NCI-H226 (cell line): ENCODE results near the gene CLPTM1.

Experiments
- DNase-seq: peaks from one replicate; pipeline ENCODE4 v3.0.0-alpha.2; 2015

Gene CLPTM1

DNA sequence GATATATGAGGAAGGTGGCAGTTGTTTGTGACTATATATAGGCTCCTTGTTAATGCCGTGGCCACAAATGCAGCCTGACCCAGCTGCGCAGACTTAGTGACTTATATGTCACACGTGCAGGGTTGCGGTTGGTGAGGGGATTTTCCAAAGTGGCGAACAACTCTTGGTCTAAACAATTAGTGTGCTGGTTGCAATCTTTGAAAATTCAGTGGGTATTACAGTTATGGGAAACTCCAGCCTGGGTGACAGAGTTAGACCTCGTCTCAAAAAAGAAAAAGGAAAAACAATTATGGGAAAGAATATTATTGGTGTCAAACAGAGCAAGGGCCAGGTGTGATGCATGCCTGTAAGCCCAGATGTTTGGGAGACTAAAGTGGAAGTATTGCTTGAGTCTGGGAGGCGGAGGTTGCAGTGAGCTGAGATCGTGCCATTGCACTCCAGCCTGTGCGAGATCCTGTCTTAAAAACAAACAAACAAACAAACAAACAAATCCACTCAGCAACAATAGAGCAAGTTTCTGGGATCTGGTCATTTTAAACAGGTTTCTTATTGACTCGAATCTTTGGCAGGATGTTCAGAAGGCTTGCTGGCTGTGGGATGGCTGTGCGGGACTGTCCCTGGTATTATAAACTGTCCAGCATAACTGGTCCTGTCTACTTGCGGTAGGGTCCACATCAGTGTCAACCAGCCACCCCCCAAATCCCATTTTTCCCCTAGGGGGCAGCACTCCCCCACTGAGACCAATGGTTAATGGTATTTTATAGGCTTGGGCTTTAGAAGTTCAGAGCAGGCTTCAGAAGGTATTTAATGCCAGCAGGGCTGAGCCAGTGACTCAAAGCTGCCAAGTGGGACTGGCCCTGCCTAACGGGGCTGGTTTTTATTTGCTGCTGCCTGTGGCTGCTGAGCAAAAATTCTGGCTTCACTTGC is 61.5 kb downstream of the CLPTM1 start:
- DNase-seq = peak; percentile 30

DNA sequence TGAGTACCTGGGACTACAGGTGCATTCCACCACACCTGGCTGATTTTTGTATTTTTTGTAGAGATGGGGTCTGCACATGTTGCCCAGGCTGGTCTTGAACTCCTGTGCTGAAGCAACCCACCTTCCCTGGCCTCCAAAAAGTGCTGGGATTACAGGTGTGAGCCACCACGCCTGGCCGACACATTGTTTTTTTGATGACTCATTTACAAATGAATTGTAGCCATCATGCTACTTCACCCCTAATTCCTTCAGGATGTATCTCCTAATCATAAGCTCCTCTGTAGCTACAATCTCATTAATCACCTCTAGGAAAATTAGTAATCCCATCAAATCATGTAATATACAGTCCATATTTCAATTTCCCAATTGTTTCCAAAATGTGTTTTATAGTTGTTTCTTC is 64.0 kb downstream of the CLPTM1 start:
- DNase-seq = no peak

- no peak for DNase-seq
These were observed 64.9 kb downstream of the CLPTM1 start for GRCh38 chr19:45020071-45020470.

DNA sequence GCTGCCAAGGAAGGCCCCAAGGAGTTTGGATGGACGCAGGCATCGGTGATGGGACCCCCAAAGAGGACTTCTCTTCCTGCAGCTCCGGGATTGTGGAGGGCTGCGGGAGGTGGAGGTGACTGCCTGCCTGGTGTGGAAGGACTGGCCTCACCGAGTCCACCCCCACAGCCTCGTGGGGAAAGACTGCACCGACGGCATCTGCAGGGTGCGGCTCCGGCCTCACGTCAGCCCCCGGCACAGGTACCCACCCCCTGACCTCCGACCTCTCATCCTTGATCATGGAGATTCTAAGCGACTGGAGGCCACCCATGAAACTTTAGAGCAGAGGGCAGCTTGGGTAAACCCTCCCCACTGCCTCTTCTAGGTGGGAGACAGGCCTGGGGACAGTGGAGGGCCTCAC is 66.8 kb downstream of the CLPTM1 start:
- DNase-seq = no peak

DNA sequence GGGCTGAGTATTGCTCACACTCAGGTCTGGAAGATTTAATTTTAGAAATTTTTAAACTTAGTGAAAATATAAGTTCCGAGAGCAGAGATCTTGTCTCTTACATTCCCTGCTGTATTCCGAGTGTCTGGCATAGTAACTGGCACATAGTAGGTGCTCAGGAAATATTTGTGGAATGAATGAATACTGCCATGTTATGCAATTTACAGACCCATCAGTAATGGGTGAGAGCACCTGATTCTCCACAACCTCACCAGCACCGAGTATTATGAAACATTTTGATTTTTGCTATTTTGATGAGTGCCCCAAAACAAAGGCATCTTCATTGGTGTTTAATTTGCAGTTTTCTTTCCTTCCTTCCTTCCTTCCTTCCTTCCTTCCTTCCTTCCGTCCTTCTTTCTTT is 67.9 kb downstream of the CLPTM1 start:
- DNase-seq = no peak

DNA sequence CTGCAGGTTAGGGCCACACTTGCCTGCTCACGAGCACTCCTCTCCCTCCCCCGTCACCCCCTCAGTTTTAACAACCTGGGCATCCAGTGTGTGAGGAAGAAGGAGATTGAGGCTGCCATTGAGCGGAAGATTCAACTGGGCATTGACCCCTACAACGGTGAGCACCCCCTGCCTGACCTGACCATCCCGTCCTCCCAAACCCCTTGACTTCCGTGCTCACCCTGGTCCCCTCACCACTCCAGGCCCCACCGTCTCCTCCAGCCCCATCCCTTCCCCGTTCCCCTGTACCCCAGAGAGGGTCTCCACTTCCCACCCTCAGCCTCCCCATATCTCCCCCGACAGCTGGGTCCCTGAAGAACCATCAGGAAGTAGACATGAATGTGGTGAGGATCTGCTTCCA is 70.1 kb downstream of the CLPTM1 start:
- DNase-seq = no peak

GRCh38 chr19:45027371-45027770 is 72.2 kb downstream of the CLPTM1 start:
- no peak for DNase-seq

DNA sequence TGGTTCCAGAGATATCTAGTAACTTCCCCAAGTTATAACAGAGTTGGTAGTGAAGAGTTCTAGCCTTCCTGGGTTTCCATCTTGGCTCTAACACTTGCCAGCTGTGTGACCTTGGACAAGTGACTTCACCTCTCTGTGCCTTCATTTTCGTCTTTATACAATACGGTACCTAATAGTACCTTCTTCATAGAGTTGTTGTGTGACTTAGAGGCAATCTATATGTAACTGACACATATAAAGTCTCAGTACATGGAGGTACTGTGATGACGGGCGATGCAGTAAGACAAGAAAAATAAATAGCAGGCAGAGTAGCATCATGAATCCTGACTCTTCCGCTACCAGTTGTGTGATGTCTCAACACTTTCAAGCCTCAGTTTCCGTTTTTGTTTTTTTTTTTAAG is 75.6 kb downstream of the CLPTM1 start:
- no peak for DNase-seq

DNA sequence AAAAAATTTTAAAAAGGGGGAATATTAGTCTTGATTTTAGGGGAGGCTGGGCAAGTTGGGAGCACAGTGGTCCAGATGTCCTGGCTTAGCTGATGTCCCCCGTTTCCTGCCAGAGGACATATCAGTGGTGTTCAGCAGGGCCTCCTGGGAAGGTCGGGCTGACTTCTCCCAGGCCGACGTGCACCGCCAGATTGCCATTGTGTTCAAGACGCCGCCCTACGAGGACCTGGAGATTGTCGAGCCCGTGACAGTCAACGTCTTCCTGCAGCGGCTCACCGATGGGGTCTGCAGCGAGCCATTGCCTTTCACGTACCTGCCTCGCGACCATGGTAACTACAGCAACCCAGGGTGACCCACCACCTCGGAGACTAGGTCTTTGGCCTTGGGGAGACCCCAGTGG is 77.2 kb downstream of the CLPTM1 start:
- no peak for DNase-seq

DNA sequence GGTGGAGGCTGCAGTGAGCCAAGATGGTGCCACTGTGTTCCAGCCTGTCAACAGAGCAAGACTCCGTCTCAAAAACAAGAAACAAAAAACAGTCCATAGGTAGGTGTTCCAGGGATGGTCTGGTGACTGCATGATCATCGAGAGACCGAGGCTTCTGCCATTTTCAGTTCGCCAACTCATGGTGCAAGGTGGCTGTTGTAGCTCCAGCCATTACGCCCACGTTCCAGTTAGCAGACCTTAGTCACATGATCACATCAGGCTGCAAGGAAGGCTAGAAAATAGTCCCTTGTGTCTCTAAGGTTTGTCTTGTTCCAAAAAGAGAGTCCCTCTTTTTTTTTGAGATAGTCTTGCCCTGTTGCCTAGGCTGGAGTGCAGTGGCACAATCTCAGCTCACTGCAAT is 80.6 kb downstream of the CLPTM1 start:
- DNase-seq = no peak

DNA sequence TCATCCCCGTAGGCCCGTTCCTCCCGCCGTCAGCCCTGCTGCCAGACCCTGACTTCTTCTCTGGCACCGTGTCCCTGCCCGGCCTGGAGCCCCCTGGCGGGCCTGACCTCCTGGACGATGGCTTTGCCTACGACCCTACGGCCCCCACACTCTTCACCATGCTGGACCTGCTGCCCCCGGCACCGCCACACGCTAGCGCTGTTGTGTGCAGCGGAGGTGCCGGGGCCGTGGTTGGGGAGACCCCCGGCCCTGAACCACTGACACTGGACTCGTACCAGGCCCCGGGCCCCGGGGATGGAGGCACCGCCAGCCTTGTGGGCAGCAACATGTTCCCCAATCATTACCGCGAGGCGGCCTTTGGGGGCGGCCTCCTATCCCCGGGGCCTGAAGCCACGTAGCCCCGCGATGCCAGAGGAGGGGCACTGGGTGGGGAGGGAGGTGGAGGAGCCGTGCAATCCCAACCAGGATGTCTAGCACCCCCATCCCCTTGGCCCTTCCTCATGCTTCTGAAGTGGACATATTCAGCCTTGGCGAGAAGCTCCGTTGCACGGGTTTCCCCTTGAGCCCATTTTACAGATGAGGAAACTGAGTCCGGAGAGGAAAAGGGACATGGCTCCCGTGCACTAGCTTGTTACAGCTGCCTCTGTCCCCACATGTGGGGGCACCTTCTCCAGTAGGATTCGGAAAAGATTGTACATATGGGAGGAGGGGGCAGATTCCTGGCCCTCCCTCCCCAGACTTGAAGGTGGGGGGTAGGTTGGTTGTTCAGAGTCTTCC is 82.4 kb downstream of the CLPTM1 start:
- no peak for DNase-seq

DNA sequence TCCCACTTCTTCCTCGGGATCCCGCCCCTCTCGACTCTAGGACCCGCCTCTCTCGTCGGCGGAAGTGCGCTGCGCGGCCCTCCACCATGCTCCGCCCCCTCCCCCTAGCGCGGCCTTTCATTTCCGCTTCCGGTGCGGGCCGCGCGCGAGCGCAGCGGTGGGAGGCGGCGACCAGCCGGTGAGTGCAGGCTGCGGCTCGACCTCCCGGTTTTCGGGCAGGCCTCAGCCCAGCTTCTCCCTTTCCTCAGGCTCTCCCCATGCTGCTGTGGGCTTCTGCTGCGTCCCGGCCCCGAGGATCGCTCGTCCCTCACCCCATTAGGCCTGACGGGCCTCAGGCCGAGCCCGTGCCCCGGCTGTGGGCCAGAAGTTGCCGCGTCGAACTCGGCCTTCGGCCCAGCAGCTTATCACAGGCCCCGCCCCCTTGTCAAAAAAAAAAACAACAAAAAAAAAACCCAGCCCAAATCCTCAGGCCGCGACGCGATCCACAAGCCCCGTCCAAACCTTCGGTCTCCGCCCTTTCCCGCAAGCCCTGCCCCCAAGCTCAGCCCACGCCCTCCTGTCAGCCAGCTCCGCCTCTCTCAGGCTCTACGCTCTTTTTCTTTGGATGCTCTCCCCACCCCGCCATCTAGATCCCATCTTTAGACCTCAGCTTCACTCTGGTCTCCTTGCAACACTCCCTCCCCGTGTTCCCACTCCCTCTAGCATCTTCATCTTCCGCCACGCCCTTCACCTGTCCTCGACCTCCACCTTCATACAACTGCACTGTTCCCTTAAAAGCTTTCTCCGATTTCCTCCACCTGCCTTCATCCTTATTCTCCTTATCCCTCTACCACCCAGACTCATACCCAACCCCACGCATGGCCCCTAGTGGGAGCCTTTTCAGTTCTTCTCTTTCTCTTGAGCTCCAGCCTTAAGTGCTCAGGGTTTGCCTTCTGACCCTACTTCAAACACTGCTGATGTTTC is 84.0 kb downstream of the CLPTM1 start, which contains the start of gene CLASRP:
Gene CLASRP, plus strand, starts transcription at position 115 of the 963 bp plus-strand sequence. CDS start 1,168 bp downstream, outside the sequence.
- peak; percentile 83 for DNase-seq

DNA sequence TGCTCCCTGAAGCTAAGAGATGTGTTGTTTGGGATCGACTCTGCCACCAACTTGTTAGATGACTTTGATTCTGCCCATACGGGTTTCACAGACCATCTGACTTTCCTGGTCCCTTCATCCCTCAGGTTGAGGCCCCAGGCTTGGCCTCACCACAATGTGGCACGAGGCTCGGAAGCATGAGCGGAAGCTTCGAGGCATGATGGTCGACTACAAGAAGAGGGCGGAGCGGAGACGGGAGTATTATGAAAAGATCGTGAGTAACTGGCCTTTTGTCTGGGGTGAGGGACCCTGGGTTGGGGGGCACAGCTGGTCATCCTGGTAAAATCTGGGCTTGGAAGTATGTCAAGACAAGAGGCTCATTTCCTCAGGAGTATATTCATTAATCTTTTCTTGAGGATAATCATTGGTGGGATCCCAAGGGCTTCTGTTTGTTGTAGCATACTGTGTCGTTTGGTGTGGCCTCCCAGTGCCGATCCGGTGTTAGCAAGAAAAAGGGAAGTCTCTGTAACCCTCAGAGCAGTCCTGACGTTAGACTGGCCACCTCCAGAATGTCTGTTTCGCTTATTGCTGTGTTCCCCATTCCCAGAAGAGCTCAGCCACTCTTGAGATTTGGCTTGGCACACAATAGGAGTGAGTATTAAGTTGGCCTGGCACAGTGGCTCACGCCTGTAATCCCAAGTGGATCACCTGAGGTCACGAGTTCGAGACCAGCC is 85.0 kb downstream of the CLPTM1 start:
- DNase-seq = no peak

DNA sequence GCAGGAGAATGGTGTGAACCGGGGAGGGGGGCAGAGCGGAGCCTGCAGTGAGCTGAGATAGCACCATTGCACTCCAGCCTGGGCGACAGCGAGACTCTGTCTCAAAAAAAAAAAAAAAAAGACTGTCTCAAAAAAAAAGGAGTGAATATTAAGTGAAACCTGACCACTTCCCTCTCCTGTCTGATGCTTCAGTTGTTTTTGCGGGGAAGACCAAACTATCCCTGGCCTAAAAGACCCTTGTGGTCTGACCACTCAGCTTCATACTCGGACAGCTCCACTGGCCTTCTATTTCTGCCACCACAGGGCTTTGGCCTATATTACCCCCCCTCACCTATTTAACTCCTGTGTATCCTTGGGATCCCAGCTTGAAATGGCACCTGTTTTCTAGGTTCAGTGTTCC is 85.9 kb downstream of the CLPTM1 start:
- no peak for DNase-seq
